NB4 (cell line): ENCODE results near the gene TBCE.
"Not testable (repeated sequence)": the region's sequence is repeated elsewhere in the genome, so short reads cannot be mapped to it uniquely, and the experiment has no call there.

Source experiments
- DNase-seq: peaks from one replicate; pipeline ENCODE4 v3.0.0; 2010; ENCODE audit warnings: low read depth
- H3K4me3 ChIP-seq: one replicate; pipeline ENCODE4 v1.5.1; 2011; ENCODE audit warnings: mild to moderate bottlenecking, low read depth, low read length, moderate library complexity
- CTCF ChIP-seq: IDR thresholded peaks from one replicate; pipeline ENCODE4 v1.5.1; 2012; ENCODE audit warnings: low read depth, low read length
- MAX ChIP-seq: IDR thresholded peaks from 2 replicates; pipeline ENCODE4 v1.6.1; 2011; ENCODE audit warnings: low read depth, low read length
- MYC ChIP-seq: IDR thresholded peaks from 2 replicates; pipeline ENCODE4 v1.6.1; 2011; ENCODE audit warnings: low read depth, low read length
- POLR2A ChIP-seq: IDR thresholded peaks from 2 replicates; pipeline ENCODE4 v1.6.1; 2011; ENCODE audit warnings: mild to moderate bottlenecking; ENCODE audit not compliant: insufficient read length; ENCODE audit errors: extremely low read depth

The TBCE gene

GRCh38 chr1:235368428-235368827 is 1.2 kb downstream of the TBCE start:
- peak overlapping the region; percentile 84 for H3K4me3 ChIP-seq
- no peak for DNase-seq
- TF ChIP-seq MAX (no peak), CTCF (no peak), MYC (no peak)

GRCh38 chr1:235369802-235370201 is 2.6 kb downstream of the TBCE start:
- TF ChIP-seq MAX (no peak), CTCF (no peak), MYC (no peak), POLR2A (no peak)
- no peak for DNase-seq

GRCh38 chr1:235375919-235376605 is 8.8 kb downstream of the TBCE start:
- no peak overlapping the region for H3K4me3 ChIP-seq
- no peak for TF ChIP-seq MYC
- TF ChIP-seq POLR2A, result no peak
- no peak for TF ChIP-seq CTCF
- no peak for TF ChIP-seq MAX
- DNase-seq, result no peak

More at GRCh38 chr1:235369802-235370201, 2.6 kb downstream of the TBCE start:
- H3K4me3 ChIP-seq, result no peak overlapping the region

- DNase-seq, H3K4me3 ChIP-seq: not testable (repeated sequence)
Measured at GRCh38 chr1:235378134-235378735, 11.0 kb downstream of the TBCE start.

GRCh38 chr1:235381955-235382739 is 14.9 kb downstream of the TBCE start:
- DNase-seq, H3K4me3 ChIP-seq: not testable (repeated sequence)

- not testable (repeated sequence) for H3K4me3 ChIP-seq, DNase-seq
Measured at GRCh38 chr1:235385633-235386032, 18.4 kb downstream of the TBCE start.

GRCh38 chr1:235391874-235392273 is 24.6 kb downstream of the TBCE start:
- no peak for DNase-seq
- no peak overlapping the region for H3K4me3 ChIP-seq
- TF ChIP-seq POLR2A, result no peak
- no peak for TF ChIP-seq MAX
- no peak for TF ChIP-seq MYC
- no peak for TF ChIP-seq CTCF
